H1 (cell line): ENCODE data around the gene IL31RA. TPM values are rescaled to one million over a fixed set of nuclear protein-coding genes. Genes with fewer than 3 reads are reported as not detected.

Experiments used
- CTCF ChIA-PET: fragments of 300-600 bp; sonication (Branson Sonifier 250); formaldehyde crosslinking; loops from one replicate; lab custom pipeline; 2021; ENCODE audit not compliant: partially characterized antibody; lab: Charles Lee
- POLR2A ChIA-PET: fragments of 300-600 bp; sonication (Branson Sonifier 250); formaldehyde crosslinking; loops from one replicate; lab custom pipeline; 2021; ENCODE audit warnings: inconsistent platforms; ENCODE audit not compliant: partially characterized antibody; lab: Charles Lee
- DNase-seq, 2 experiments: peaks; one replicate each; pipeline versions ENCODE4 v3.0.0 to v3.0.0-alpha.2; 2010 to 2022; ENCODE audit warnings: low spot score in 2 of 2, low read depth in 1 of 2, mixed read lengths in 1 of 2
- FAIRE-seq: peaks from 2 replicates; lab custom pipeline; 2011; peaks lifted over from hg19 to GRCh38; lab: Jason Lieb, UNC
- H2AFZ ChIP-seq: 2 replicates; pipeline ENCODE4 v1.8.1; 2012; ENCODE audit warnings: low read length, inconsistent platforms
- H2AK5ac ChIP-seq: 2 replicates; pipeline ENCODE4 v1.6.1; 2013; ENCODE audit warnings: low read depth, low read length
- H2BK120ac ChIP-seq: replicated peaks from 2 replicates; pipeline ENCODE3; 2013; ENCODE audit warnings: low read depth, low read length, inconsistent platforms
- H2BK12ac ChIP-seq: 2 replicates; pipeline ENCODE4 v1.6.1; 2013; ENCODE audit warnings: low read depth, low read length
- H2BK15ac ChIP-seq: 2 replicates; pipeline ENCODE4 v1.6.1; 2013; ENCODE audit warnings: low read length
- H2BK20ac ChIP-seq: 2 replicates; pipeline ENCODE4 v1.6.1; 2013; ENCODE audit warnings: low read length
- H2BK5ac ChIP-seq: 2 replicates; pipeline ENCODE4 v1.6.1; 2013; ENCODE audit warnings: low read depth, low read length
- H3K14ac ChIP-seq: 2 replicates; pipeline ENCODE4 v1.6.1; 2013; ENCODE audit warnings: inconsistent platforms; ENCODE audit not compliant: insufficient read length
- H3K18ac ChIP-seq: 2 replicates; pipeline ENCODE4 v1.6.1; 2013; ENCODE audit warnings: low read length; ENCODE audit errors: extremely low read depth
- H3K23ac ChIP-seq: 2 replicates; pipeline ENCODE4 v1.6.1; 2013; ENCODE audit warnings: inconsistent platforms; ENCODE audit not compliant: insufficient read length
- H3K23me2 ChIP-seq: 2 replicates; pipeline ENCODE4 v1.6.1; 2013; ENCODE audit warnings: low read depth, low read length
- H3K27ac ChIP-seq: 2 replicates; pipeline ENCODE4 v1.6.1; 2011; ENCODE audit warnings: low read depth, low read length, inconsistent platforms
- H3K27me3 ChIP-seq, 4 experiments: replicated peaks in 1 of 4; 1 replicate in 1 of 4; 2 replicates in 3 of 4; pipeline versions ENCODE4 v1.6.1 to v1.8.1; 2011 to 2013; ENCODE audit warnings: low read length in 3 of 4, mild to moderate bottlenecking in 3 of 4, inconsistent platforms in 2 of 4, mixed read lengths in 2 of 4, moderate library complexity in 1 of 4; ENCODE audit not compliant: control insufficient read depth in 3 of 4, insufficient read depth in 3 of 4; ENCODE audit errors: extremely low read depth in 1 of 4
- H3K36me3 ChIP-seq, 4 experiments: 2 replicates each; pipeline versions ENCODE4 v1.6.1 to v1.8.1; 2011 to 2013; ENCODE audit warnings: mild to moderate bottlenecking in 4 of 4, low read length in 3 of 4, moderate library complexity in 2 of 4, control low read depth in 1 of 4, inconsistent platforms in 1 of 4; ENCODE audit not compliant: insufficient read depth in 4 of 4, control insufficient read depth in 2 of 4
- H3K4ac ChIP-seq: replicated peaks from 2 replicates; pipeline ENCODE3; 2013; ENCODE audit warnings: low read length, low read depth, mixed read lengths, inconsistent platforms; ENCODE audit not compliant: insufficient read length
- H3K4me1 ChIP-seq, 4 experiments: replicated peaks in 1 of 4; 1 replicate in 1 of 4; 2 replicates in 3 of 4; pipeline versions ENCODE4 v1.6.1 to v1.8.1; 2011 to 2013; ENCODE audit warnings: low read length in 3 of 4, inconsistent platforms in 2 of 4, mixed read lengths in 1 of 4; ENCODE audit not compliant: insufficient read depth in 4 of 4, control insufficient read depth in 3 of 4
- H3K4me2 ChIP-seq, 2 experiments: 2 replicates each; pipeline versions ENCODE4 v1.6.1 to v1.8.1; 2011 to 2013; ENCODE audit warnings: low read depth in 2 of 2, low read length in 2 of 2, control low read depth in 1 of 2, inconsistent platforms in 1 of 2, mild to moderate bottlenecking in 1 of 2; ENCODE audit not compliant: insufficient read depth in 1 of 2
- H3K4me3 ChIP-seq, 4 experiments: fragments of 200-600, 300-600 bp in 1 of 4; sonication (generic), shearing (Covaris generic), sonication (Bioruptor Twin) in 1 of 4; 2 replicates each; pipeline versions ENCODE4 v1.5.1 to v1.8.1; 2011 to 2016; ENCODE audit warnings: low read length in 4 of 4, low read depth in 3 of 4, control low read depth in 2 of 4, inconsistent platforms in 2 of 4, mild to moderate bottlenecking in 2 of 4, mixed read lengths in 1 of 4, moderate library complexity in 1 of 4; ENCODE audit not compliant: insufficient read depth in 2 of 4; ENCODE audit errors: extremely low read depth in 1 of 4
- H3K56ac ChIP-seq: replicated peaks from 2 replicates; pipeline ENCODE3; 2013; ENCODE audit warnings: low read depth, mild to moderate bottlenecking, mixed read lengths, low read length, inconsistent platforms; ENCODE audit not compliant: insufficient read length
- H3K79me1 ChIP-seq: 2 replicates; pipeline ENCODE4 v1.6.1; 2013; ENCODE audit warnings: low read depth, low read length, control low read depth
- H3K79me2 ChIP-seq, 2 experiments: 2 replicates each; pipeline versions ENCODE4 v1.6.1 to v1.8.1; 2012 to 2013; ENCODE audit warnings: low read length in 2 of 2, mild to moderate bottlenecking in 2 of 2, inconsistent platforms in 1 of 2; ENCODE audit not compliant: insufficient read depth in 2 of 2, control insufficient read depth in 1 of 2
- H3K9ac ChIP-seq, 4 experiments: replicated peaks in 1 of 4; 1 replicate in 1 of 4; 2 replicates in 3 of 4; pipeline versions ENCODE4 v1.6.1 to v1.8.1; 2011 to 2013; ENCODE audit warnings: low read depth in 3 of 4, low read length in 3 of 4, control low read depth in 2 of 4, mild to moderate bottlenecking in 2 of 4, moderate library complexity in 2 of 4, inconsistent platforms in 1 of 4; ENCODE audit errors: extremely low read depth in 1 of 4
- H3K9me3 ChIP-seq, 2 experiments: 2 replicates each; pipeline versions ENCODE4 v1.6.1 to v1.8.1; 2012 to 2013; ENCODE audit warnings: mild to moderate bottlenecking in 2 of 2, moderate library complexity in 2 of 2, control low read depth in 1 of 2, inconsistent platforms in 1 of 2, low read depth in 1 of 2, low read length in 1 of 2, mixed read lengths in 1 of 2; ENCODE audit not compliant: insufficient read depth in 2 of 2
- H4K20me1 ChIP-seq, 2 experiments: replicated peaks in 1 of 2; 2 replicates each; pipeline versions ENCODE3 to v1.8.1; 2011 to 2013; ENCODE audit warnings: inconsistent platforms in 2 of 2, low read length in 2 of 2, mild to moderate bottlenecking in 1 of 2; ENCODE audit not compliant: insufficient read depth in 2 of 2, control insufficient read depth in 1 of 2
- H4K5ac ChIP-seq: 2 replicates; pipeline ENCODE4 v1.6.1; 2013; ENCODE audit warnings: low read length, low read depth, mixed read lengths, inconsistent platforms; ENCODE audit not compliant: insufficient read length
- H4K8ac ChIP-seq: 2 replicates; pipeline ENCODE4 v1.8.0; 2013; ENCODE audit warnings: mild to moderate bottlenecking, moderate library complexity, low read length, inconsistent platforms; ENCODE audit not compliant: insufficient read depth; ENCODE audit errors: extremely low read depth
- H4K91ac ChIP-seq: replicated peaks from 2 replicates; pipeline ENCODE3; 2013; ENCODE audit warnings: low read length, mixed read lengths, inconsistent platforms; ENCODE audit not compliant: insufficient read length
- ASH2L ChIP-seq: fragments of 200-600, 300-600 bp; sonication (generic); IDR thresholded peaks from one replicate; pipeline ENCODE4 v1.7.1; 2017; ENCODE audit warnings: low read length
- BRCA1 ChIP-seq: IDR thresholded peaks from 2 replicates; pipeline ENCODE4 v1.6.1; 2012; ENCODE audit warnings: low read depth, low read length, improper control_type of control experiment
- CBX8 ChIP-seq: fragments of 300-800, 300-1000 bp; sonication (generic); IDR thresholded peaks from 2 replicates; pipeline ENCODE4 v1.7.1; 2016; ENCODE audit warnings: low read depth, low read length, borderline replicate concordance
- CHD2 ChIP-seq: IDR thresholded peaks from 2 replicates; pipeline ENCODE4 v1.6.1; 2012; ENCODE audit warnings: low read length, improper control_type of control experiment
- CREB1 ChIP-seq: IDR thresholded peaks from 2 replicates; pipeline ENCODE4 v1.6.1; 2012; ENCODE audit warnings: inconsistent platforms
- CTCF ChIP-seq, 3 experiments: IDR thresholded peaks; 1 replicate in 2 of 3; 2 replicates in 1 of 3; pipeline versions ENCODE4 v1.5.1 to v1.6.1; 2011; ENCODE audit warnings: low read length in 3 of 3, mild to moderate bottlenecking in 3 of 3, inconsistent platforms in 2 of 3, low read depth in 1 of 3, moderate library complexity in 1 of 3; ENCODE audit not compliant: insufficient read depth in 1 of 3; ENCODE audit errors: control extremely low read depth in 1 of 3
- GTF2F1 ChIP-seq: IDR thresholded peaks from 2 replicates; pipeline ENCODE4 v1.6.1; 2012; ENCODE audit warnings: low read depth, low read length, improper control_type of control experiment, borderline replicate concordance
- KDM1A ChIP-seq: fragments of 200-600, 300-600 bp; sonication (generic); IDR thresholded peaks from 2 replicates; pipeline ENCODE4 v1.7.1; 2016; ENCODE audit warnings: mild to moderate bottlenecking, low read length, borderline replicate concordance
- NRF1 ChIP-seq: IDR thresholded peaks from 2 replicates; pipeline ENCODE4 v1.6.1; 2011; ENCODE audit warnings: mild to moderate bottlenecking, low read depth, low read length, improper control_type of control experiment
- RBBP5 ChIP-seq: IDR thresholded peaks from 2 replicates; pipeline ENCODE4 v1.7.1; 2012; ENCODE audit warnings: low read depth, mild to moderate bottlenecking, inconsistent platforms, low read length, moderate library complexity, borderline replicate concordance
- SIN3A ChIP-seq, 2 experiments: IDR thresholded peaks in 1 of 2; conservative IDR thresholded peaks in 1 of 2; 2 replicates each; pipeline ENCODE4 v1.6.1; 2011 to 2012; ENCODE audit warnings: low read length in 2 of 2, improper control_type of control experiment in 1 of 2, low read depth in 1 of 2, mild to moderate bottlenecking in 1 of 2
- WGBS, 2 experiments: shearing (Covaris generic) in 1 of 2; methylation state at CpG; one replicate each; pipeline versions ENCODE4 v1.1.6 to v1.1.7; 2013 to 2015; ENCODE audit warnings: low lambda C conversion rate in 2 of 2, mixed read lengths in 2 of 2, inconsistent platforms in 1 of 2, low coverage in 1 of 2, missing lambda C conversion rate in 1 of 2; ENCODE audit not compliant: insufficient replicate concordance in 2 of 2, insufficient coverage in 1 of 2, insufficient read length in 1 of 2; ENCODE audit errors: extremely low coverage in 1 of 2, missing lambda C conversion rate in 1 of 2; 5-methylcytosine and 5-hydroxymethylcytosine counted together
- polyA plus RNA-seq, 7 experiments: library from polyadenylated mRNA; depleted of rRNA in 3 of 7; stranded (reverse) in 5 of 7; unstranded in 2 of 7; fragments of >200 nt in 5 of 7; fragments of 200-250 nt in 2 of 7; gene quantifications; 1 replicate in 5 of 7; 2 replicates in 1 of 7; 4 replicates in 1 of 7; pipeline versions ENCODE4 v1.2.1 to v1.2.3, GENCODE V29; 2011 to 2013; ENCODE audit warnings: missing spikeins in 2 of 7, mixed read lengths in 2 of 7
- total RNA-seq: library from RNA; stranded (reverse); fragmentation: NEBNext Ultra II Directional; extraction: Animal tissue kit (Norgen Biotek cat#: 25700); gene quantifications from 2 replicates; pipeline ENCODE4 v1.2.1, GENCODE V29; 2021

IL31RA gene
- total and polyA plus RNA-seq, 2 of the 8 experiments (the other 6 are each of a cell fraction or from before 2014, with no cell fraction given), result not detected

- no peak overlapping the region for H2BK20ac ChIP-seq
- no peaks in the 10 kb centered on the region for H3K79me2 ChIP-seq
- no peak overlapping the region for H3K14ac ChIP-seq
- no peaks in the 10 kb centered on the region; a peak in 1 of 7 replicates for H3K27me3 ChIP-seq
- H3K23ac ChIP-seq, result no peak overlapping the region
- H3K23me2 ChIP-seq, result no peaks in the 10 kb centered on the region
- no peak overlapping the region for H4K8ac ChIP-seq
- H3K79me1 ChIP-seq, result no peaks in the 10 kb centered on the region
- no peak overlapping the region for H3K4me2 ChIP-seq
- H2BK12ac ChIP-seq, result no peak overlapping the region
- H2BK5ac ChIP-seq, result 0 out of 2 replicates have a peak overlapping the region, but pooled peaks have one; percentile 21
- H2AFZ ChIP-seq, result no peak overlapping the region; the same call in 1 of the 2 replicates
- no peak overlapping the region for H3K27ac ChIP-seq
- H3K9me3 ChIP-seq, result no peaks in the 10 kb centered on the region
- DNase-seq (no peak), FAIRE-seq (no peak)
- no peak overlapping the region for H3K4me3 ChIP-seq
- no peak overlapping the region for H3K9ac ChIP-seq
- H4K20me1 ChIP-seq, result no peaks in the 10 kb centered on the region
- H4K91ac ChIP-seq, result no peak overlapping the region
- 93% methylated on average over 19 of the region's 19 CpGs; no CpG with 5 or more reads in 1 of the 2 experiments for WGBS, 2 experiments
- no peaks in the 10 kb centered on the region for H3K4me1 ChIP-seq
- no peak overlapping the region for H2BK120ac ChIP-seq
- H3K56ac ChIP-seq, result no peak overlapping the region
- ChIA-PET POLR2A (interaction anchor here (1.0 to 1.2 kb wide), 2 partner anchors 9 kb away, joined by 3 to 4 read pairs; no protein-coding TSS in a partner anchor), CTCF (no interaction called here)
- no peak overlapping the region for H3K18ac ChIP-seq
- H4K5ac ChIP-seq, result no peak overlapping the region
- H3K4ac ChIP-seq, result no peak overlapping the region
- no peaks in the 10 kb centered on the region for H3K36me3 ChIP-seq
- no peak overlapping the region for H2AK5ac ChIP-seq
- no peak overlapping the region for H2BK15ac ChIP-seq
- TF ChIP-seq NRF1, result no peak
- TF ChIP-seq SIN3A (conservative IDR thresholded peaks at IDR 0.05 in 1 of 2, IDR thresholded peaks at IDR 0.05 in 1 of 2; ENCODE audit: low read depth in 1 of 2, low read length in 2 of 2), result no peak
- no peak for TF ChIP-seq CHD2
- TF ChIP-seq RBBP5, result no peak
- TF ChIP-seq CBX8, result no peak
- no peak for TF ChIP-seq CTCF (IDR thresholded peaks at IDR 0.05; ENCODE audit: control extremely low read depth in 1 of 3, insufficient read depth in 1 of 3, low read depth in 1 of 3, low read length in 3 of 3)
- no peak for TF ChIP-seq ASH2L
- TF ChIP-seq GTF2F1, result no peak
- TF ChIP-seq CREB1, result no peak
- TF ChIP-seq KDM1A, result no peak
- TF ChIP-seq BRCA1, result no peak
These were observed 52.1 kb downstream of the IL31RA start for GRCh38 chr5:55903121-55903701.
